ENCODE results near the gene C19orf44.

The C19orf44 gene

DNA sequence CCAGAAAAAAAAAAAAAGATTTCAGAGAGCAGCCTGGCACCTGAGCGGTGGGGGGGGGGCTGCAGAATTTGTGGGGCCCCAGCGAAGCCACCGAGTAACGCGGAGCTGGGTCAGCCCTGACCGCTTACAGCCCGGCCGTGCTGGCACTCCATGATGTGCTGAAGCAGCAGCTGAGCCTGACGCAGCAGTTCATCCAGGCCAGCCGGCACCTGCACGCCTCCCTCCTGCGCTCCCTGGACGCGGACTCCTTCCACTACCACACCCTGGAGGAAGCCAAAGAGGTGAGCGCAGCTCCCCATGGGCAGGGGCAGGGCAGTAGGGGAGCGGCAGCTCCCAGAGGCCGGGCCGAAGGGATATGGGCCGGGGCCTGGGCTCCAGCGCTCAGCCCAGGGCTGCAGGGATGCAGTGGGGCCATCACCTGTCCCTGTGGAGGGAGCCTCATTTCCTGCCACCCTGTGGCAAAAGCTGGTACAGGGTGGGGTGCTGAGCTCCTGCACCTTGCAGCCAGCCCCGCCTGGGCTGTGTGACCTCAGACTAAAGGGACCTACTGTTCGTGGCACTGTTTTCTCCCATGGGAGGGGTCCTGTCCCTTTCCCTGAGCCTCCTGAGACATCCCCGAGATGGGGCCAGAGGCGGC lies 18.3 kb downstream of the C19orf44 start:
- DNase-seq (ENCODE audit: insufficient read length, low spot score) (no peak), FAIRE-seq (no peak)

DNA sequence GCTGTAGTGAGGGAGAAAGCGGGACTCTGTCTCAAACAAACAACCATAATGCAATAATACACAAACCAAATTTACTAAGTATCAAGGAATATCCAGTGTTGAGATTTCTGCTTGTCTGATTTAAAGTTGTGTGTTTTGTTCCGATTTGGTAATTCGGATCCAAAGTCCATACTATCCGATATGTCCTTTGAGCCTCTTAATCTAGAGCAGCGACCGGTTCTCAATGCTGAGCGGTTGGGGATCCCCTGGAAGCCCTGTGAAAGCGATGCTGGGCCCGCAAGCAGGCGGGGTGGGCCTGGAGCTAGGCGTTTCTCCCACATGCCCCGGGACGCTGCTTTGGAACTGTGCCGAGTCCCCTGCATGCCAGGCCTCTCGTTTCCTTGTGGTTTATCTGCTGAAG lies 20.2 kb downstream of the C19orf44 start:
- DNase-seq (ENCODE audit: insufficient read length, low spot score), result no peak
- FAIRE-seq, result no peak

DNA sequence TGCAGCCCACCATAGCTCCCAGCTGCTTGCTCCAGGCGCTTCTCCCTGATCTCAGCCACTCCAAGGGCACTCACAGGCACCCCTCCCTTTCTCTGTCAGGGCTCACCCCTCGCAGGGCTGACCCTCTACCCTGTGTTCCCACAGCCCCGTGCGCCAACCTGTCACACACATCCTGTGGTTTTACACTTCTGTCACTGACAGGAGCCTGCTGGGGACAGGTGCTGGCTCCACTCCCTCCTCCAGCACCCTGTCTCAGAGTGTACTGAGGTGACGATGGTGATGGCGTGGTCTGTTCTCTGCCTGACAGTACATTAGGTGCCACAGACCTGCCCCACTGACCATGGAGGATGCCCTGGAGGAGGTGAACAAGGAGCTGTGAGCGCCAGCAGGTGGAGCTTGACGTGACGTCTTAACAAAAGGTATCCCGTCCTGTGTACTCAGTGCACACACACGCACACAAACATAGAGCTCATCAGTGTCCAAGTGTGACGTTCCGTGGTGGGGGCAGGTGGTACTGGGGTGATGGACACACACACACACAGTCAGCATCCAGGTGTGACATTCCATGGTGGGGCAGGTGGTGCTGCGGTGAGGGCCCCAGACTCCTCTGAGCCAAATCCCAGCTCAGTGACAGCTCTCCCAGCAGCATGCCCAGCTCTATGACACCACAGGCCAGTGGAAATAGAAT lies 20.9 kb downstream of the C19orf44 start:
- DNase-seq (ENCODE audit: insufficient read length, low spot score) (no peak), FAIRE-seq (no peak)

DNA sequence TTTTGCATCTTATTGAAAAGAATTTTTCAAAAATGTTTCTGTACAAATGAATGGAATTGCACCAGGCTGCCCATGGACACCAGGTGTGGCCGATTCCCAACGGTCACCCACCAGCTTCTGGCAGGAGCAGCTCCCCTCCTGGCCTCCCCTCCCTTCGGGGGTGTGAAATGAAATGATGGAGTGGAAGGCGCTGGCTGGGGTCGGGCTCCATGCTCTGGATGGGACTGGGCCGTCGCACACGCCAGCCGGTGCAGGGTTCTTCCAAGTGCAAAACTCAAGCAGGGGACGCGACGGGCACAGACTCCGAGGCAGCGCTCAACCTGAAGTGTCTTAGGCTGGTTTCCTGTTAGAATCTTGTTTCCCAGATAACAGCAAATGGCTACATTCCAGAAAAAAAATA lies 21.9 kb downstream of the C19orf44 start:
- FAIRE-seq (no peak), DNase-seq (ENCODE audit: insufficient read length, low spot score) (no peak)

DNA sequence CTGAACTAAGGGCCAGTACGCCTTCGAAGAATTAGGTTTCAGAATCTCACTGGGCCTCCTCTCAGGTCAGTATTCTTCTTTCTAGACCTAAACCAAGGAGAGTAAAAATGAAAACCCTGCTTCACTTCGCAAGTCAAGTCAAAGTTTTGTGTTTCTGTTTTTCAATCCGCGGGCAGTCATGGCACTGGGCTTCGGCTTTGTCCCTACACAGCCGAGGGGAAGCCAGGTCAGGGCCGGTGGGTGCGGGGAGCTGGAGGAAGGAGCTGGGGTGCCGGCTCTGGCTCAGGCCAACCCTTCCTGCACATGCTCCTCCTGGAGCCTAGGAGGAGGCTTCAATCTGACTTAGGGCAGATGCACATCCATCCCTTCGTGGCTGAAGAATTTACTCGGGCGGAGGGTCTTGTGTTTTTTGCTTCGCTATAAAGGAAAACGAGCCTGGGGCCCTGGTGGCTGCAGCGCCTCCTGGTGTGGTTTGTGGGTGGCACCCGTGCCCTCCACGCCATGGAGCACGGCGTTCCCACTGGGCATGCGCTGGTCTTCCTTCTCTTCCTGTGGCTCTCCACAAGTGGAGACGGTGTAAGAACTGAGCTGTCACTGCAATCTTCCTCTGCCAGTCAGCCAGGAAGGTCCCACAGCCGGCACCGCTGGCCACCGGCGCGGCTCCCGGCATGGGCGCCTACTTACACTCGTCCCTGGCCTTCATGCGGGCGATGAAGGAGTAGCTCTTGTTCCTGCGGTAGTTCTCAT lies 22.5 kb downstream of the C19orf44 start:
- DNase-seq (ENCODE audit: insufficient read length, low spot score) (no peak), FAIRE-seq (no peak)

DNA sequence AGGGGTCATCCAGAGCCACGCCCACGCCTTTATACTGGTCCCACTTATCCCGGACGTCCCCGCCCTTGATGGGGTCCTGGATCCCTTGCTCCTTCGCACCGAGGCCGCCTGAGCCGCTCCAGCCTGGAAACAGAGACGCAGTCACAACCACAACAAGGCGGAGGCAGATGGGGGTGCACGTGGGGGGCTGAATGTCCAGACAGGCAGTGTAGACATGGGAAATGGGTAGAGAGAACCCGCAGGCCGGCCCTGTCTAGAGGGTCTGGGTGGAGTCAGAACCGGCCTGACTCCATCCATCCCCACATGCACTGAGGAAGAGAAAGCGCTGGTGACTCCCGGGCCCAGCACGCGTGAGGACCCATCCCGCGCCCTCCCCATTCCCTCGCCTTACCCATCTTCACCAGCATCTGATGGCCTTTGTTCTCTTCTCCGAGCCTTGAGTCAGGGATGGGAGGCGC lies 23.1 kb downstream of the C19orf44 start:
- no peak for DNase-seq (ENCODE audit: insufficient read length, low spot score)
- FAIRE-seq, result no peak

DNA sequence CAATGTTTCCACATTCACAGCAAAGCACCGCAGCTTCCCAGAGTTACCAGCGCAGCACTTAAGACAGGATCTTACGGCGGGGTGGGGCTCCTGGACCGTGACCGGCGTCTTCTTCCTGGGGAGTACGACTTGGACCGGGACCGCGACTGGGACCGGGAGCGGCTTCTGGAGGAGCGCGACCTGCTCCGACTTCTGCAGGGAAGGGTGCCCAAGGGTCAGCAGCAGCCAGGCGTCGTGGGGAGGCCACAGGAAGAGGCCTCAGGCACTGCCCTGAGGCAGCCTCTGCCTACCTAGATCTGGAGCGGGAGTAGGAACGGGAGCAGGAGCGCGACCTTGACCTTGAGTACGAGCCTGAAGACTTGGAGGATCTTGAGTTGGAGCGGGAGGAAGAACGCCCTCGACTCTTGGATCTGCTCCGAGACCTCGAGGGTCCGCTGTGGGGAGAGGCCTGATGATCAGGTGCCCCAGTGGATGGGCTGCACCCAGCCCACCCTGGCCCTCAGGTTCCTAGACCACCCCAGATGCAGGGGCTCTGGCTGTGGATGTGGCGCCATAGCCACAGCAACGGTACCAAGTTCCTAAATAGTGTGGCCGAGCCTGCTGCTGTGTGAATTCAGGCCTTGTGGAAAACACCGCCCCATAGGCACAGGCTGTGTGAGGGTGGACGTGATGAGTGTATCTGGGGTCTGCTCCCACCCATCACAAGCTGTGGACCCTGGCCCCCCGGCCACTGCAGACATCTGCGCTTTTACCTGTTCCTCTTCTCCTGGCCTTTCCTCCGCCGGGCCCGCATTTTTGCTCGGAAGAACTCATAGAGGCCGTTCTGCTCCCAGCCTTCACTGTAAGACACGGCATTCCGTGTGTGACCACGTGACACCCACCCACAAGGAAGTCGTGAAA lies 24.1 kb downstream of the C19orf44 start:
- DNase-seq (ENCODE audit: insufficient read length, low spot score), result no peak
- FAIRE-seq, result no peak

DNA sequence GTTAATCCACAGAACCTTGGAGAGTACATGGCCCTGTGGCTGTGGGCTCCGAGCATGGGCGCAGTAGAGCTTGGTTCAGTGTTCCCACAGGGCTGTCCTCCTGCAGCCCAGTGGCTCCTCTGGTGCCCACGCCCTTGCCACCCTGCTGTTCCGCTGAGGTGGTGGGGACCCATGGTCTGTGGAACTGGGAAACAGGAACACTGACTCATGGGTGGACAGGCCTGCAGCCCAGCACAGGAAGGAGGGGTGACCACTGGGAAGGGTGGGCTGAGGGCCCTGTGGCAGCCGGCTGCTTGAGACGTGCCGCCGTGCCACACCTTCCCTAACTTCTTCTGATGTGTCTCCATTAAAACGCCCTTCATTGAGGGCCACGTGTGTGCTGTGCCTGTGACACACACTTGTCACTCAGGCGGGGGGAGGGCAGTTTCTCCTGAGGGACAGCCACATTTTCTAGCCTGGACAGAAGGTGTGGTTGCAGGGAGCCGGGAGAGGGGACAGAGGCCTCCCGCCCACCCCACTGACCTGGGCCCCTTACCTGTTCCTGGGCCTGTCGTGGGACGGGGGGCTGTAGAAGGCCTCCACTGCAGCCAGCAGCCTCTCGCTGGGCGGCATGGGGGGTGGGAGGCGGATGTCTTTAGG lies 24.9 kb downstream of the C19orf44 start:
- FAIRE-seq (no peak), DNase-seq (ENCODE audit: insufficient read length, low spot score) (no peak)

DNA sequence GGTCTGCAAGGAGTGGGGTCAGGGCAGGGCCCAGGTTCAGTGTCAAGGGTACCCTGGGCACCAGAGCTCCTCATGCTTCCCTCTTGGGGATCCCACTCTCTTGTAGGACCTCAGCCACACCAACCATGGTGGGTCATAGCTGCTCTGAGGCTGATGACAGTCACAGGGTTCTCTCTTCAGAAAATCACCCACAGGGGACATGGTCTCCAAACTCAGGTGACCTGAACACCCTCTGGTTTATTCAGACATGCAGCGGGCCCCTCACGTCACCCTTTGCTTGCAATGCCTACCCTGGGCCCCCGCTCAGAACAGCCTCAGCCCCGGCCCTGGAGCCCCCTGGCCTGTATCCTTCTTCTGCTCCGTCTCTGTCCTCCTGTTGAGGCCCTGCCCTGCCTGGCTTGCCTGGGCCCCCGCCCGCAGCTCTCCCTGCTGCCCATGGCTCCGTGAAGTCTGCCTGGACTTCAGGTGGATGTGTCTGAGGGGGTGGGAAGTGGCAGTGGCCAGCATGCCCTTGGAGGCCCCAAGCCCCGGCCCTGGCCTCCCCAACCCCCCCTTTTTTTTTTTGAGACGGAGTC lies 25.6 kb downstream of the C19orf44 start:
- FAIRE-seq (no peak), DNase-seq (ENCODE audit: insufficient read length, low spot score) (no peak)

DNA sequence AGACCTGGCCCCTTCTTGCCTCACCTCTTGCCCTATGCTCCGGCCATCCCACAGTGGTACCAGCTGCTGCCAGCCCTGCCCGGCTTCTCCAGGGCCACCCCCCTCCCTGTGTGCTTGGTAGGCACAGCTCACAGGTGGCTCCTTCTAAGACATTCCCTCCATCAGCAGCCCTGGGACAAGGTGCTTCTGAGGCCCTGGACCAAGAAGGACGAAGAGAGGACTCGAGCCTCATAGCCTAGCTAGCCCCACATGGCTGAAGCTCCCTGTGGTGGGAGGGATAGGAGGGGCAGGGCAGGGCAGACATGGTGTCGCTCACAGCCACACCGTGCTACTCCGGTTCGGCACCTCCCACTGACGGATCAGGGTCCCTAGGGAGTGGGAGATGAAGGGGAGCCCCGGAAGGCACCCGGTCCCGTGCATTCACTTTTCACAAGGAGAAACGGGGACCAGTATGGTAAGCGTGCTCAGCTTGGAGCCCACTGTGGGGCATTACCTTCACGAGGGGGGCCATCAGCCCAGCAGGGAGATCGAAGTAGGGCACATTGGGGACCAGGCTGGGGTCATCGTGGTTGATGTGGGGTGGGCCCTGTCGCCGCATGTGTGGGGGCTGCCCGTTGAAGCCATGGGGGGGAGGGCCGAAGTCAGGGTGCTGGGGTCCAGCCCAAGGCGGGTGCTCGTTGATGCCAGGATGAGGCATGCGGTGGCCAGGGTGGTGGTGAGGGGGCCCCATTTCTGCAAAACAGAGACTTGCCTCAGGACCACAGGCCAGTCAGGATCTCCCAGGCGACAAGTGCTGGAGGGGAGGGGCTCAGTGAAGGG lies 26.6 kb downstream of the C19orf44 start:
- no peak for DNase-seq (ENCODE audit: insufficient read length, low spot score)
- no peak for FAIRE-seq

DNA sequence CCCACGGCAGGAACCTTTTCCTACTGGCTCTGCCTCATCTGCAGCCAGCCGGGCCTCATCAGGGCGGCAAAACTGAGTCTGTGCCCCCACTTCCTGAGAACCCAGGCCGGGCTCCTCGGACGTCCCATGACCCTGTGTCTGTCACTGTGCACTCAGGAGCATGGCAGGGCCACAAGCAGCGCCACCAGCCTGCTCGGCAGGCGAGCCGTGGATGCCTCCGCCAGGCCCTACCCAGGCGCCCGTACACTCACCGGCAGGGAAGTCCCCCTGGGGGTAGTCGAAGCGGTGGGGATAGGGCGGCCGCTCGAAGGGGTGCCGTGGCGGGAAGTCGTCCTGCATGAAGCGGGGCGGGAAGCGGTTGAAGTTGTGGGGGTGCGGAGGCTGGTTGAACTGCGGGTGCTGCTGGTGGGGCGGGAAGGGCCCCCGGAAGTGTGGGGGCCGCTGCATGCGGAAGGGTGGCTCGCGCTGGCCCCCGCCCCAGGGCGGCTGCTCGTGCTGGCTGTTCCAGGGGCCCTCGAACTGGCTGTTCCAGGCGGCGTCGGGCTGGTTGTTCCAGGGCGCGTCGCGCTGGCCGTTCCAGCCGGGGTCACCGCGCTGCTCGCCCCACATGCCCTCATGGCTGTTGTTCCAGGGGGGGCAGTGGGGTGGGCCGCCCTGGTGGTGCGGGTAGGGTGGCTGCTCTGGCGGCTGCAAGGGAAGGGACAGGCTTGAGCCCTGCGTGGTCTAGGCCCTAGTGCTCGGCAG lies 29.0 kb downstream of the C19orf44 start:
- DNase-seq (ENCODE audit: insufficient read length, low spot score) (no peak), FAIRE-seq (no peak)

DNA sequence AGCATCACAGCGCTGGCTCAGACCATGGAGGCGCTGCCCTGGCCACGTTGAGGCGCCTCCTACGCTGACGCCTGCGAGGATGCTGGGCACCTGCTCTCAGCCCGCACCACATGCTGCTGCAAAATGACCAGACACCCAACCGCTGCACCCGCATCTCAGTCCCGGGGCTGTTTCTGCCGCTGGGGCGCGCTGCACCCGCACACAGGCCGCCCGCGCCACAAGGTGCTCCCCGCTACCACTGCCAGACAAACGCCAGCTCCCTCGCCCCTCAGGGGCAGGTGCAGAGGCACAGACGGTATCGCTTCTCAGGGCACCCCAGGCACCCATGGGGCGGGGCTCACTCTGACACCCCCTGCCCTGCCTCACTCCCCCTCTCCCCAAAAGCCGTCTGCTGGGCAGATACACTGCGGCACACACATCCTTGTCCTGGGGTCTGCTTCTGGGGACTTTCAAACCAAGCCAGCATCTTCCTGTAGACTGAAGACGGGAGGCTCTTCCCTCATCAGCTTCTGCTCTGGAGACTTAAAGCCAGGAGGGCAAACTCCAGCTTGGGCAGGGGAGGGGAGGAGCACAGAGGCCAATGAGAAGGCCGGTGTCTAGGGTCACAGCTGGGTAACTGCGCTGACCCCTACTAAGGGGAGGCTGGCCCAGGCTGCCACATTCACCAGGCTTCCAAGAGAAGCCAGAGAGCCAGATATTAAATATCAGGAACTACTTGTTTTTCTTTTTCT lies 29.7 kb downstream of the C19orf44 start:
- FAIRE-seq, result no peak
- no peak for DNase-seq (ENCODE audit: insufficient read length, low spot score)

DNA sequence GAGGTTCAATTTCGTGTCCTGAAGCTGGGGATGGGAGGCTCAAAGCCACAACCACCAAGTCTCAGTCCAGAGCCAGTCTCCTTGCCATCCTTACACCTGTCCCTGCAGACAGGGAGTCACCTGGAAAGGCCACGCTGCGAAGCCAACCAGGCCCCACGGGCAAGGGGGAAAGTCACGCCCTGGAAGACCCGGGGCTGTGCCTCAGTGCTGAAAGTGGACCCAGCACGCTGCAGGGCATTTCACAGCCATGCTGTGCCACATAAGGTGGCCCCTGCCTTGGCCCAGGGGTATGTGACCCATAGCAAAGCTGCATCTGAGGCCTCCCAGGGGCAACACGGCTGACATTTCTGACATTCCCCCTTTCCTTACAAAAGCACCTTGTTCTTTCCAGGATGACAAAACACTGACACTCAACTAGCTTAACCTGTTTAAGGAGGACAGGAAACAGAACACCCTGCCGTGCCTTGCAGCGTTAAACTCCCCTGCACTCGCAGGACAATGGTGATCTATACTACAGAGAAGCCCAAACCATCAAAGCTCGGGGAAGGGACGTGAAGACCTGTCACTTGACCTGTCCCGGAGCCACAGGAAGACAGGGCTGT lies 31.2 kb downstream of the C19orf44 start:
- FAIRE-seq, result no peak

DNA sequence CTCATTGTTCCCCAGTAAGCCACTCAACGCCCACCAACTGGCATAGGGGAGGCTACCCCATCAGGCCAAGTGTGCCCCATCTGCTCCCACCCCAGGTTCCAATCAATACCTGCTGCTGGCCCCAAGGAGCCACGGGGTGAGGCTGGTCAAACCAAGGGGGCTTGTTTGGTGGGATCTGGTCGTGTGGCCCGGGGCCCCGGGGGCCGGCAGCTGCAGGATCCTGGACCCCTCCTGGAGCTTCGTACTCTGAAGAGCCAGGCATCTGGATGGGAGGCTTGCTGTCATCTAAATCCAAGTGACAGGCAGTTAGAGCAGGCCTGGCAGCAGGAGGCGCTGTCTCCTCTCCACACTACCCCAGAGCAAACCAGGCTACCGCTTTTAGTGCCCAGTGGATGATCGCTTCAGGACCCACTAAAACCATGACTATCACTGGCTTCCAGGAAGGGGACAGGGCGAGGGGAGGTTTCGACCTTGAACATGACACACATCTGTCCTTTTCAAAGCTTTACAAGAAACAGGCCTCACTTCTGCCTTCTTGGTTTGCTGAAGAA lies 31.9 kb downstream of the C19orf44 start:
- DNase-seq (ENCODE audit: insufficient read length, low spot score) (no peak), FAIRE-seq (no peak)

More for the DNA sequence above, 31.2 kb downstream of the C19orf44 start:
- no peak for DNase-seq (ENCODE audit: insufficient read length, low spot score)

DNA sequence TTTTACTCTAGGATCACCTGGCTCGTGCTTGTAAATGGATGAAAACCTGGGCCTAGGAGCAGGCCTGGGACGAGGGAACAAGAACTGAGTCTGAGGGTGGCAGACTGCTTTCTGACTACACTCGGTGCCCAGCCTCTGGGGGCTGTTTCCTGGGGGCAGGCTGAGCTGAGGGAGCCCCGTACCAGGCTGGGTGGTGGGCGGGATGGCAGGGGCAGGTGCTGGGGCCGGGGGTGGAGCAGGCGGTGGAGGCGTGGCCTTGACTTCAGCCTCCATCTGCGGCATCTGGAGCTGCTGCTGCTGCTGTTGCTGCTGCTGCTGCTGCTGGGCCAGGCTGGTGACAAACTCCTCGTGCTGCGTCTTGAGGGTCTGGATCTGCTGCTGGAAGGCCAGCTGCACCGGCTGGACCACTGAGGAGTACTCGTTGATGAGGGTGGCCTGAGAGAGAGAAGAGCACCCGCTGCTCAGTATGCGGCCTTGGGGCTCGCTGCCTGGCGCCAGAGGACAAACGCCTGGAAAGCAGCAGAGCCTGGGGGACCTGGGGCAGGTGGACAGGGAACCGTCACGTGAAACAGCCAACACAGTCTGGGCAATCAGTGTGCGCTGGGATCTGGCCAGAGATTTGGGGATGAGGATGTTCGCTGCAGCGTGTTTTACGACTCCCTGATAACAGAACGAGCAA lies 33.4 kb downstream of the C19orf44 start:
- no peak for DNase-seq (ENCODE audit: insufficient read length, low spot score)
- FAIRE-seq, result no peak

DNA sequence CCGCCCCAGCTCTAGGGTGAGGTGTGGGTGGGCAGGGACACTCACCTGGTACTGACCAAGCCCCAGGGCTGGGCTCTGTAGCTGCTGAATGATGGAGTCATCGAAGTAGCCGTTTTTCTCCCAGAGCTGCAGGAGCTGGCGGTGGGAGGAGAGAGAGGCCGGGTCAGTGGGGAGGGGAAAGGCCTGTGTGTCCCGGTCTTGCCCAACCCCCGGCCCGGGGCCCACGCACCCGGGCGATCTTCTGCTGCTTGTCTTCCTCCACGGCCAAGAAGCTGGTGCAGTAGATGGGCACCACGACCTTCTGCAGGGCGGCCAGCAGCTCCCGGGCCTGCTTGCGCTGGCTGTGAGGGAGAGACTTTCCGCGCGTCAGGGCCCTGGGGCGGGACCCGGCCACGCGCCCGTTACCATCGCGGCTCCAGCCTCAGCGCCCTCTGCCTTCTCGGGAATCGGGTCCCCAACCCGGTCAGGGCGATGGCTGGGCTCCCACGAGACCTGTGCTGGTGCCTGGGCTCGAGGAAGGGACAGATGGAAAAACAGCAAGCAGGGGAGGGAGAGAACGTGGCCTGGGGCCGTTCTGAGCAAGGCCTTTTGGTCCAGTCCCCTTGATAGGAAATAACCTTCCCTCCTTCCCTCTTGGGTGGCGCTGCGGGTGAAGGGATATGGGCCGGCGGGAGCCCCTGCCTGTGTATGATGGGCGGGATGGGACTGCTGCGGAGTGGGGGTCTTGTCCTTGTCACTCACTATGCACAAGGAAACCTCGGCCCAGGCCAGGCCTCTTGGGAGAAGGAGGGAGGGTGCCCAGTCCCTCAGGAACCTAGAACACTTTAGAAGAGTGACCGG lies 34.6 kb downstream of the C19orf44 start:
- FAIRE-seq (no peak), DNase-seq (ENCODE audit: insufficient read length, low spot score) (no peak)
